Loucy (cell line): ENCODE measurements around the gene ANGEL1.

ENCODE experiments used
- H2AFZ ChIP-seq: fragments of 200-600 bp; sonication (generic); 2 replicates; pipeline ENCODE4 v1.6.0; 2016; ENCODE audit warnings: antibody characterized with exemption, mild to moderate bottlenecking, low read length, moderate library complexity
- H3F3A ChIP-seq: fragments of 200-600 bp; 2 replicates; pipeline ENCODE4 v1.6.0; 2016; ENCODE audit warnings: antibody characterized with exemption, low read depth, mild to moderate bottlenecking
- H3K27me3 ChIP-seq: fragments of 200-600 bp; sonication (generic); 2 replicates; pipeline ENCODE4 v1.6.1; 2014; ENCODE audit warnings: low read length, mild to moderate bottlenecking; ENCODE audit not compliant: insufficient read depth, poor library complexity, severe bottlenecking
- H3K36me3 ChIP-seq: fragments of 200-600 bp; sonication (generic); 2 replicates; pipeline ENCODE4 v1.6.1; 2016; ENCODE audit warnings: low read length; ENCODE audit not compliant: insufficient read depth
- H3K4me1 ChIP-seq: fragments of 200-600 bp; sonication (generic); 2 replicates; pipeline ENCODE4 v1.5.1; 2014; ENCODE audit warnings: low read length, mild to moderate bottlenecking; ENCODE audit not compliant: insufficient read depth, poor library complexity, severe bottlenecking
- H3K4me2 ChIP-seq: fragments of 200-600 bp; sonication (generic); 2 replicates; pipeline ENCODE4 v1.6.0; 2014; ENCODE audit warnings: antibody characterized with exemption, low read length, low read depth, mild to moderate bottlenecking; ENCODE audit not compliant: poor library complexity, severe bottlenecking
- H3K4me3 ChIP-seq: fragments of 200-600 bp; sonication (generic); 2 replicates; pipeline ENCODE4 v1.5.1; 2014; ENCODE audit warnings: low read length, mild to moderate bottlenecking, mixed read lengths; ENCODE audit not compliant: poor library complexity, severe bottlenecking
- H3K79me2 ChIP-seq: fragments of 200-600 bp; sonication (generic); 2 replicates; pipeline ENCODE4 v1.6.1; 2014; ENCODE audit warnings: low read length; ENCODE audit not compliant: insufficient read depth
- H3K9ac ChIP-seq: fragments of 200-600 bp; sonication (generic); 2 replicates; pipeline ENCODE4 v1.6.0; 2014; ENCODE audit warnings: mild to moderate bottlenecking, low read depth, low read length, moderate library complexity; ENCODE audit not compliant: poor library complexity, severe bottlenecking
- H3K9me2 ChIP-seq: fragments of 200-600 bp; sonication (generic); replicated peaks from 2 replicates; pipeline ENCODE4 v1.6.1; 2016; ENCODE audit warnings: low read depth, low read length, mixed read lengths
- H3K9me3 ChIP-seq: fragments of 200-600 bp; sonication (generic); 2 replicates; pipeline ENCODE4 v1.6.1; 2014; ENCODE audit warnings: mild to moderate bottlenecking, antibody characterized with exemption, low read length, low read depth; ENCODE audit not compliant: insufficient read depth
- H4K20me1 ChIP-seq: fragments of 200-600 bp; sonication (generic); 2 replicates; pipeline ENCODE4 v1.6.0; 2014; ENCODE audit warnings: antibody characterized with exemption, low read length, mild to moderate bottlenecking; ENCODE audit not compliant: insufficient read depth, poor library complexity, severe bottlenecking
- EZH2phosphoT487 ChIP-seq: fragments of 200-600 bp; IDR thresholded peaks from 2 replicates; pipeline ENCODE4 v1.6.1; 2018; ENCODE audit warnings: antibody characterized with exemption, mild to moderate bottlenecking, moderate library complexity, borderline replicate concordance
- TF ChIP-seq, protein P1 (sequence below): fragments of 200-600 bp; sonication (generic); conservative IDR thresholded peaks from 2 replicates; pipeline ENCODE4 v1.5.1; 2014; ENCODE audit warnings: mild to moderate bottlenecking, antibody characterized with exemption, low read length

The ANGEL1 gene

DNA sequence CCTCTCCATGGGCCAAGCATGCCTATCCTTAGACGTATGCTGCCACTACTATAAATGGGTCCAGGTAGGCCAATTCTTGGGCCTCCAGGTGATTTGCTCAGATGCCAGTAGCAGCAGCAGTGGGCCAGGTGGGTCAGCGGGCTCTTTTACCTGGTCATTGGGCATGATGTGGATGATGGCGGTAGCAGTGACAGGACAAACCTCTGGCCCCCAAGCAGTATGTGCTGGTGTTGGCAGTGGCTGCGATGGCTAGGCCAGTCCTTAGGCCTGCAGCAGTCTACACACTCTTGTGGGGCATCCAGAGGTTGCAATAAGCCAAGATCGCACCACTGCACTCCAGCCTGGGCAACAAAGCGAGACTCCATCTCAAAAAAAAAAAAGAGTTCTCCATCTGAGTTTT lies 70.5 kb downstream of the ANGEL1 start:
- H3K4me3 ChIP-seq: no peak overlapping the region
- no peaks in the 10 kb centered on the region for H3F3A ChIP-seq
- no peak overlapping the region for H3K9ac ChIP-seq
- H3K9me2 ChIP-seq: no peaks in the 10 kb centered on the region
- no peaks in the 10 kb centered on the region for H3K4me1 ChIP-seq
- H3K27me3 ChIP-seq: no peaks in the 10 kb centered on the region
- no peaks in the 10 kb centered on the region for H3K79me2 ChIP-seq
- no peaks in the 10 kb centered on the region for H4K20me1 ChIP-seq
- H3K36me3 ChIP-seq: no peaks in the 10 kb centered on the region
- H3K9me3 ChIP-seq: peaks cover 11% of the 10 kb centered on the region
- no peak overlapping the region for H2AFZ ChIP-seq
- H3K4me2 ChIP-seq: no peak overlapping the region
- TF ChIP-seq EZH2phosphoT487: no peak
- TF ChIP-seq, protein P1, sequence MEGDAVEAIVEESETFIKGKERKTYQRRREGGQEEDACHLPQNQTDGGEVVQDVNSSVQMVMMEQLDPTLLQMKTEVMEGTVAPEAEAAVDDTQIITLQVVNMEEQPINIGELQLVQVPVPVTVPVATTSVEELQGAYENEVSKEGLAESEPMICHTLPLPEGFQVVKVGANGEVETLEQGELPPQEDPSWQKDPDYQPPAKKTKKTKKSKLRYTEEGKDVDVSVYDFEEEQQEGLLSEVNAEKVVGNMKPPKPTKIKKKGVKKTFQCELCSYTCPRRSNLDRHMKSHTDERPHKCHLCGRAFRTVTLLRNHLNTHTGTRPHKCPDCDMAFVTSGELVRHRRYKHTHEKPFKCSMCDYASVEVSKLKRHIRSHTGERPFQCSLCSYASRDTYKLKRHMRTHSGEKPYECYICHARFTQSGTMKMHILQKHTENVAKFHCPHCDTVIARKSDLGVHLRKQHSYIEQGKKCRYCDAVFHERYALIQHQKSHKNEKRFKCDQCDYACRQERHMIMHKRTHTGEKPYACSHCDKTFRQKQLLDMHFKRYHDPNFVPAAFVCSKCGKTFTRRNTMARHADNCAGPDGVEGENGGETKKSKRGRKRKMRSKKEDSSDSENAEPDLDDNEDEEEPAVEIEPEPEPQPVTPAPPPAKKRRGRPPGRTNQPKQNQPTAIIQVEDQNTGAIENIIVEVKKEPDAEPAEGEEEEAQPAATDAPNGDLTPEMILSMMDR: no peak

DNA sequence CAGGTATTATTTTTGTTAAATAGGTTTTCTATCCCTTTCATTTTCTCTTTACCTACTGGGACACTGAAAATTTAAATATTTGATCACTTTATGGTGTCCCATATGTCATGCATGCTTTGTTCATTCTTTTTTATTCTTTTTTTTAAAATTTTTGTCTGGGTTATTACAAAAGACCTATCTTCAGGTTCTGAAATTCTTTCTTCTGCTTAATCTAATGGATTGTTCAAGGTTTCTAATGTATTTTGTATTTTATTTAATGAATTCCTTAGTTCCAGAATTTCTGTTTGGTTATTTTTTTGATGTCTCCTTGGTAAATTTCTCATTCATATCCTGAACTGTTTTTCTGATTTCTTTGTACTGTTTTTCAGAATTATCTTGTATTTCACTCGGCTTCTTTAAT lies 71.6 kb downstream of the ANGEL1 start:
- TF ChIP-seq, protein P1: no peak
- TF ChIP-seq EZH2phosphoT487: no peak
- Histone ChIP-seq H3K79me2 (no peaks in the 10 kb centered on the region), H3K4me3 (no peak overlapping the region), H3K4me1 (no peaks in the 10 kb centered on the region), H3K27me3 (no peaks in the 10 kb centered on the region), H4K20me1 (no peaks in the 10 kb centered on the region), H2AFZ (no peak overlapping the region), H3K9me2 (no peaks in the 10 kb centered on the region), H3K9ac (no peak overlapping the region), H3F3A (no peaks in the 10 kb centered on the region), H3K36me3 (no peaks in the 10 kb centered on the region), H3K9me3 (peaks cover 11% of the 10 kb centered on the region), H3K4me2 (no peak overlapping the region)
